CD4-positive, alpha-beta T cell treated with Interleukin-17A for 4 hours (primary cell): ENCODE measurements around the gene TPRA1.
"Not testable (repeated sequence)": the region's sequence is repeated elsewhere in the genome, so short reads cannot be mapped to it uniquely, and the experiment has no call there.

Experiments used
- DNase-seq: peaks from one replicate; pipeline ENCODE4 v3.0.0-alpha.2; 2020; ENCODE audit warnings: mixed read lengths

Gene TPRA1

GRCh38 chr3:127615631-127616305, 25.2 kb upstream of the TPRA1 start:
- DNase-seq: no peak

GRCh38 chr3:127614928-127615589, 24.5 kb upstream of the TPRA1 start:
- no peak for DNase-seq

DNA sequence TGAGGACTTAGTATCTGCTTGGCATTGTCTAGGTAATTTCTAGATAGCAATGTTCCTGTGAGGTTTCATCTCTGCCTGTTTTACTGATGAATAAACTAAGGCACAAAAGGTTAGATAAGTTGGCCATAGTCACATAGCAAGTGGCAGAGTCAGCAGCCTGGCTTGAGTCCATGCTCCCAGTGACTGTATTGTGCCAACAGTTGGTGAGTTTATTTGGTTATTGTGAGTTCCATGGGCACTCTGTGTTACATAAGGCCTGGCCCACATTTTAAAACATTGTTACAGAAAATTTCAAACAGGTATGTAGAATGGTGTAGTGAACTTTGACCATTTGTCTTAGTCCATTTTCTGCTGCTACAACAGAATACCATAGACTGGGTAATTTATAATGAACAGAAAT, 22.9 kb upstream of the TPRA1 start:
- no peak for DNase-seq

DNA sequence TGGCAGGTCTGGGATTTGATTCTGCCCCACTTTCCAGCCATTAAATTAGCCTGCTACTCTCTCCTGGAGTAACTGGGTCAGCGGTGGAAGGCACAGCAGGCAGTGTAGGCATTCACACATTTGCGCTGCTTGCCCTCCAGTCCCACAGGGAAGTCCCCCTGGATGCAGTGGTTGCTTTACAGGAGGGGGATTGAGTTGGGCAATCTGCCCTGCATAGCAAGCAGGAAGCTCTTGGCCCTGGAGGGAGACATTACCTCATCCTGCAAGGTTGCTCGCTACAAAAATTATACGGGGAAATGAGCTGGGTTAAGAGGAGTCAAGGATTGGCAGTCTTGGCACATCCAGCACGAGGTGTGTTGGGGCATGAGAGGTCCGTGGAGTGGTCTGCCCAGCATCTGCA, 22.4 kb upstream of the TPRA1 start:
- DNase-seq: no peak

- no peak for DNase-seq
Observed at GRCh38 chr3:127611251-127611650, 20.7 kb upstream of the TPRA1 start.

GRCh38 chr3:127610105-127610504, 19.6 kb upstream of the TPRA1 start:
- DNase-seq: no peak

DNA sequence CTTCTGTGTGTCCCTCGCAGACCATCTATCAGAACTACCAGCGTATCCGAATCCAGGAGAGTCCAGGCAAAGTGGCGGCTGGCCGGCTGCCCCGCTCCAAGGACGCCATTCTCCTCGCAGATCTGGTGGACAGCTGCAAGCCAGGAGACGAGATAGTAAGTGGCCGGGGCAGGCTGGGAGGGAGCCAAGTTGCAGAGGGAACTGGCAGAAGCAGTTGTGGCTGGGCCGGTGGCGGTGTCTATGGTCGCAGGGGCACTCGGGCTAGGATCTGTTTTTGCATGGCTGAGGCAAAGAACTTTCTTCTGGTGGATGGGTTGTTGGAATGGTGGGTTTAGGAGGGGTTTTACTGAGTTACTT, 17.8 kb upstream of the TPRA1 start:
- DNase-seq: no peak

GRCh38 chr3:127607675-127608361, 17.3 kb upstream of the TPRA1 start:
- DNase-seq: no peak

- DNase-seq: no peak
Observed at GRCh38 chr3:127606981-127607595, 16.6 kb upstream of the TPRA1 start.

- no peak for DNase-seq
Observed at GRCh38 chr3:127606086-127606805, 15.7 kb upstream of the TPRA1 start.

- DNase-seq: not testable (repeated sequence)
Observed at GRCh38 chr3:127605547-127605946, 15.0 kb upstream of the TPRA1 start.

- no peak for DNase-seq
Observed at GRCh38 chr3:127604546-127605165, 14.1 kb upstream of the TPRA1 start.

- DNase-seq: no peak
Observed at GRCh38 chr3:127604035-127604434, 13.5 kb upstream of the TPRA1 start.

GRCh38 chr3:127600749-127601456, 10.4 kb upstream of the TPRA1 start:
- no peak for DNase-seq

- DNase-seq: no peak
Observed at GRCh38 chr3:127598841-127599570, 8.5 kb upstream of the TPRA1 start.

- DNase-seq: no peak
Observed at GRCh38 chr3:127597020-127597771, 6.7 kb upstream of the TPRA1 start.

DNA sequence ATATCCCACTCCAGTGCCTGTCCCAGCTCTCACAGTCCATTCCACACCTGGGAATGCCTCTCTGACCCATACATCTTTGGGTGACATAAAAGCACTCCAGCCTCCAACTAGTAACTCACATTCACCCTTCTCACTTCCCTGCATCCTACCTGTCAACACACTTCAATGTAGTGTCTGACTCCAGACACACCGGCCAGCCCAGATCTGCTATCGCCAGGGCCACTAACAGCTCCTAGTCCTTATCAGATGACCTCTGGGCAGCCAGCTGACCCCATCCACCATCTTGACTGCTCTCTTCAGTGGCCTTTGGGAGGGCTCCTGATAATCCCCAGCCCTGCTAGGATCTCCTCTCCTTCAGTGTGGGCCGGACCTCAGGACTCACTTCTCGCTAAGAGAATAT, 4.8 kb upstream of the TPRA1 start:
- no peak for DNase-seq

DNA sequence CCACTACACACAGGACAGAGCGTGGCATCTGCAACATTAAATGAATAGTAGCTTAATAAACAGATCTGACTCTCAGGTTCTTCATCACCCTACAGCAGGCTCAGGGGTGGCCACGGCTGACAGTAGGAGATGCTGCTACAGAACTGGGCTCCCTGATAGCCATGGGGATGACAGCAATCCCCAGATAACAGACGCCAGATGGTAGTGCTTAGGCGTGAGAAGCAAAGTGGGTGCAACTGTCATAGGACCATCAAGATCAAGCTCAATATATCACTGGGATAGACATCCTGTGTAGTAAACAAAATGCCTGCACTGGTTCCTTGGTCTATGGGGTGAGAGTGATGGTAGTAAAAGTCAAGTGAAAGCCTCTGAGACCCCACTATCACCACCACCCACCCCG, 2.6 kb upstream of the TPRA1 start:
- no peak for DNase-seq

DNA sequence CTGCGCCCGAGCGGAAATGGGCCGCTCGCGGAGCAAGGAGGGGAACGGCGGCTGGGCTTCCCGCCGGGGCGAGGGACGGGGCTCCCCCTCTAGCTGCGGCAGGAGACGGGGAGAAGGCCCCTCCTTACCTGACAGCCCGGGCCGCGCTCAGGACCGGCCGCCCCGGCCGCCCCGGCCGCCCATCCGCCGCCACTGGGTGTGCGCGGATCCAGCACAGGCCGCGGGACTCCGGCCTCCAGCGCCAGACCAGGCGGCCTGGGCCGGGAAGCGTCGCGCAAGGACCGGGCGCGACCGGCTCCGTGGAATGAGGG, 296 bp downstream of the TPRA1 start:
- peak; percentile 44 for DNase-seq

- peak; percentile 22 for DNase-seq
Observed at GRCh38 chr3:127589600-127590281, 792 bp downstream of the TPRA1 start.
